ENCODE data around the gene TEDDM1.

TEDDM1 gene

GRCh38 chr1:182395906-182396305, 4.6 kb downstream of the TEDDM1 start:
- no peaks in the 10 kb centered on the region for H4K20me1 ChIP-seq (ENCODE audit: insufficient read depth, low read length)
- no peak overlapping the region for H3K4me2 ChIP-seq (ENCODE audit: low read length)
- TF ChIP-seq CTCF (IDR thresholded peaks at IDR 0.05; ENCODE audit: low read length) (no peak), EZH2 (IDR thresholded peaks at IDR 0.05; ENCODE audit: borderline replicate concordance, low read length) (no peak)
- no peaks in the 10 kb centered on the region for H3K9me3 ChIP-seq (ENCODE audit: low read length)
- no peaks in the 10 kb centered on the region for H3K9me2 ChIP-seq (ENCODE audit: low read depth, low read length)
- no peaks in the 10 kb centered on the region for H3K79me2 ChIP-seq (ENCODE audit: insufficient read depth, low read length)
- H3K36me3 ChIP-seq (ENCODE audit: insufficient read depth, low read length), result no peaks in the 10 kb centered on the region
- H3K27me3 ChIP-seq (ENCODE audit: insufficient read depth, low read length), result no peaks in the 10 kb centered on the region
- no peak overlapping the region for H3K27ac ChIP-seq (ENCODE audit: low read depth, low read length, poor library complexity, severe bottlenecking)
- H3F3A ChIP-seq (ENCODE audit: insufficient read depth, low read length), result no peaks in the 10 kb centered on the region
- H3K4me3 ChIP-seq (ENCODE audit: low read depth, low read length, poor library complexity, severe bottlenecking), result no peak overlapping the region
- H3K9ac ChIP-seq (ENCODE audit: low read length), result no peak overlapping the region
- no peaks in the 10 kb centered on the region for H3K4me1 ChIP-seq (ENCODE audit: insufficient read depth, low read length, severe bottlenecking)
- H2AFZ ChIP-seq (ENCODE audit: low read length), result no peak overlapping the region

GRCh38 chr1:182394055-182394775, 6.3 kb downstream of the TEDDM1 start:
- H3K4me1 ChIP-seq (ENCODE audit: insufficient read depth, low read length, severe bottlenecking), result no peaks in the 10 kb centered on the region
- H3F3A ChIP-seq (ENCODE audit: insufficient read depth, low read length), result no peaks in the 10 kb centered on the region
- no peaks in the 10 kb centered on the region for H3K79me2 ChIP-seq (ENCODE audit: insufficient read depth, low read length)
- no peak overlapping the region for H3K4me3 ChIP-seq (ENCODE audit: low read depth, low read length, poor library complexity, severe bottlenecking)
- no peaks in the 10 kb centered on the region for H4K20me1 ChIP-seq (ENCODE audit: insufficient read depth, low read length)
- no peaks in the 10 kb centered on the region for H3K36me3 ChIP-seq (ENCODE audit: insufficient read depth, low read length)
- TF ChIP-seq EZH2 (IDR thresholded peaks at IDR 0.05; ENCODE audit: borderline replicate concordance, low read length) (no peak), CTCF (IDR thresholded peaks at IDR 0.05; ENCODE audit: low read length) (no peak)
- H2AFZ ChIP-seq (ENCODE audit: low read length), result no peak overlapping the region
- H3K4me2 ChIP-seq (ENCODE audit: low read length), result no peak overlapping the region
- H3K27me3 ChIP-seq (ENCODE audit: insufficient read depth, low read length), result no peaks in the 10 kb centered on the region
- no peak overlapping the region for H3K27ac ChIP-seq (ENCODE audit: low read depth, low read length, poor library complexity, severe bottlenecking)
- H3K9me3 ChIP-seq (ENCODE audit: low read length), result no peaks in the 10 kb centered on the region
- no peak overlapping the region for H3K9ac ChIP-seq (ENCODE audit: low read length)
- no peaks in the 10 kb centered on the region for H3K9me2 ChIP-seq (ENCODE audit: low read depth, low read length)

GRCh38 chr1:182392050-182393028, 8.1 kb downstream of the TEDDM1 start:
- Histone ChIP-seq H2AFZ (ENCODE audit: low read length) (no peak overlapping the region), H3K79me2 (ENCODE audit: insufficient read depth, low read length) (no peaks in the 10 kb centered on the region), H4K20me1 (ENCODE audit: insufficient read depth, low read length) (no peaks in the 10 kb centered on the region)

More at GRCh38 chr1:182392050-182393028, 8.1 kb downstream of the TEDDM1 start:
- no peaks in the 10 kb centered on the region for H3K4me1 ChIP-seq (ENCODE audit: insufficient read depth, low read length, severe bottlenecking)
- H3K9ac ChIP-seq (ENCODE audit: low read length), result no peak overlapping the region
- no peaks in the 10 kb centered on the region for H3F3A ChIP-seq (ENCODE audit: insufficient read depth, low read length)
- peak overlapping the region; percentile 41 for H3K4me2 ChIP-seq (ENCODE audit: low read length)
- peak overlapping the region; percentile 48 for H3K4me3 ChIP-seq (ENCODE audit: low read depth, low read length, poor library complexity, severe bottlenecking)
- H3K27ac ChIP-seq (ENCODE audit: low read depth, low read length, poor library complexity, severe bottlenecking), result no peak overlapping the region
- H3K27me3 ChIP-seq (ENCODE audit: insufficient read depth, low read length), result no peaks in the 10 kb centered on the region
- no peaks in the 10 kb centered on the region for H3K9me2 ChIP-seq (ENCODE audit: low read depth, low read length)
- TF ChIP-seq EZH2 (IDR thresholded peaks at IDR 0.05; ENCODE audit: borderline replicate concordance, low read length) (no peak), CTCF (IDR thresholded peaks at IDR 0.05; ENCODE audit: low read length) (no peak)
- no peaks in the 10 kb centered on the region for H3K36me3 ChIP-seq (ENCODE audit: insufficient read depth, low read length)
- no peaks in the 10 kb centered on the region for H3K9me3 ChIP-seq (ENCODE audit: low read length)
